22Rv1 (cell line): ENCODE data around the gene ATL3.
"Not testable (repeated sequence)": the region's sequence is repeated elsewhere in the genome, so short reads cannot be mapped to it uniquely, and the experiment has no call there.

ENCODE experiments used
- H3K27ac ChIP-seq: fragments of 450-650 bp; 2 replicates; pipeline ENCODE4 v1.5.1; 2017
- CTCF ChIP-seq: fragments of 450-650 bp; IDR thresholded peaks from 2 replicates; pipeline ENCODE4 v1.5.1; 2017; ENCODE audit warnings: mild to moderate bottlenecking
- ZFX ChIP-seq: fragments of 450-650 bp; IDR thresholded peaks from 2 replicates; pipeline ENCODE4 v1.6.1; 2017; ENCODE audit warnings: antibody characterized with exemption, borderline replicate concordance

ATL3 gene

GRCh38 chr11:63619967-63620366 is 51.2 kb downstream of the ATL3 start:
- no peak overlapping the region for H3K27ac ChIP-seq
- TF ChIP-seq CTCF (no peak), ZFX (no peak)

GRCh38 chr11:63617686-63618085 is 53.5 kb downstream of the ATL3 start:
- H3K27ac ChIP-seq, result not testable (repeated sequence)

GRCh38 chr11:63616953-63617352 is 54.2 kb downstream of the ATL3 start:
- TF ChIP-seq CTCF, result no peak
- no peak for TF ChIP-seq ZFX
- H3K27ac ChIP-seq, result no peak overlapping the region

- peak within 1 kb of the TSS; percentile 42 for H3K27ac ChIP-seq
These were observed 57.0 kb downstream of the ATL3 start, which contains the start of gene PLAAT3 for GRCh38 chr11:63614136-63614671. TSS of gene PLAAT3 (minus strand) at chr11:63614433. CDS start at chr11:63614014, 419 bp downstream.

GRCh38 chr11:63613517-63614135 is 57.5 kb downstream of the ATL3 start:
- TF ChIP-seq ZFX (no peak), CTCF (no peak)
- peak overlapping the region; percentile 42 for H3K27ac ChIP-seq

More at GRCh38 chr11:63614136-63614671, 57.0 kb downstream of the ATL3 start, which contains the start of gene PLAAT3:
- no peak for TF ChIP-seq CTCF
- no peak for TF ChIP-seq ZFX

- no peak overlapping the region for H3K27ac ChIP-seq
- TF ChIP-seq CTCF (no peak), ZFX (no peak)
These were observed 59.0 kb downstream of the ATL3 start for GRCh38 chr11:63612181-63612580.

GRCh38 chr11:63611395-63611747 is 59.8 kb downstream of the ATL3 start:
- H3K27ac ChIP-seq, result no peak overlapping the region
- TF ChIP-seq CTCF (no peak), ZFX (no peak)
